ENCODE measurements around the gene AK9. TPM values are rescaled to one million over a fixed set of nuclear protein-coding genes. Genes with fewer than 3 reads are reported as not detected.

Gene AK9
- total and polyA plus RNA-seq, 10 of the 15 experiments (the other 5 are each of a cell fraction or from before 2014, with no cell fraction given) = 2.1 to 7.4 (median 4.2) TPM

GRCh38 chr6:109456710-109457561 lies 234.1 kb downstream of the AK9 start:
- H3K9ac ChIP-seq (ENCODE audit: control insufficient read depth, insufficient read depth, low read length) = peak overlapping the region; percentile 79
- TF ChIP-seq JUNB (IDR thresholded peaks at IDR 0.05) (peak; percentile 9; the same call in 1 of the 2 replicates), NFXL1 (IDR thresholded peaks at IDR 0.05; ENCODE audit: borderline replicate concordance) (no peak), ZNF592 (IDR thresholded peaks at IDR 0.05) (no peak), NKRF (conservative IDR thresholded peaks at IDR 0.05) (no peak), SMAD1 (IDR thresholded peaks at IDR 0.05; ENCODE audit: low read depth, partially characterized antibody) (no peak), RAD21 (IDR thresholded peaks at IDR 0.05; ENCODE audit: insufficient read depth, low read depth, low read length) (no peak), POLR2A (IDR thresholded peaks at IDR 0.05; ENCODE audit: low read depth, low read length) (no peak), ZNF687 (IDR thresholded peaks at IDR 0.05) (no peak), CEBPB (IDR thresholded peaks at IDR 0.05; ENCODE audit: borderline replicate concordance in 1 of 2, low read depth in 2 of 2, low read length in 2 of 2) (no peak)

More at GRCh38 chr6:109456710-109457561, 234.1 kb downstream of the AK9 start:
- WGBS (ENCODE audit: insufficient coverage, insufficient replicate concordance, low lambda C conversion rate, missing lambda C conversion rate) = 2% methylated on average over 16 of the region's 16 CpGs
- ChIA-PET CTCF (interaction anchor here (0.6 to 3.2 kb wide), 9 partner anchors 8 to 84 kb away, joined by 3 to 19 read pairs (median 5); partner anchors contain the start of genes CD164, PPIL6, SMPD2 and ZBTB24), POLR2A (interaction anchor here (0.5 to 13.1 kb wide), 9 partner anchors 8 to 1219 kb away, joined by 3 to 132 read pairs (median 4); partner anchors contain the start of genes AK9, CD164, FIG4 and PPIL6), RAD21 (ENCODE audit: unreplicated experiment) (interaction anchor here (0.5 to 10.1 kb wide), 6 partner anchors 16 to 583 kb away, joined by 4 to 97 read pairs (median 6); partner anchors contain the start of genes CD164, PPIL6, SMPD2 and ZBTB24), SMC1A (ENCODE audit: uncharacterized antibody, unreplicated experiment) (interaction anchor here (0.6 to 10.1 kb wide), 10 partner anchors 9 to 1534 kb away, joined by 3 to 148 read pairs (median 6); partner anchors contain the start of genes CD164 and ZBTB24)
- TSS peak; percentile 83 for BruUV-seq (replicated peaks)
- FAIRE-seq (no peak), DNase-seq (ENCODE audit: low read depth, low spot score) (no peak), ATAC-seq (no peak)
- Histone ChIP-seq H3K9me3 (replicated peaks; ENCODE audit: control insufficient read depth, insufficient read depth, low read length) (no peaks in the 10 kb centered on the region; the same call in 1 of the 3 replicates), H3K79me2 (ENCODE audit: control insufficient read depth, insufficient read depth, low read length) (peaks cover 51% of the 10 kb centered on the region), H3K27me3 (replicated peaks in 1 of 2; ENCODE audit: control insufficient read depth in 2 of 2, insufficient read depth in 2 of 2, low read length in 1 of 2) (no peaks in the 10 kb centered on the region), H3K4me1 (ENCODE audit: control insufficient read depth, insufficient read depth, low read length) (peaks cover 54% of the 10 kb centered on the region), H4K20me1 (ENCODE audit: control insufficient read depth, insufficient read depth) (no peaks in the 10 kb centered on the region), H2AFZ (ENCODE audit: control insufficient read depth, low read depth, low read length) (peak overlapping the region; percentile 28), H3K4me3 (peak overlapping the region; percentile 79), H3K27ac (ENCODE audit: control insufficient read depth, insufficient read depth) (peak overlapping the region; percentile 75), H3K4me2 (ENCODE audit: control insufficient read depth, insufficient read depth) (peak overlapping the region; percentile 69), H3K36me3 (ENCODE audit: control insufficient read depth in 2 of 2, insufficient read depth in 2 of 2, low read length in 1 of 2) (peaks cover 0 to 11% of the 10 kb centered on the region in 2 experiments)
- in situ Hi-C loops (cut with MboI) (no loop called here), intact Hi-C loops (cut with micrococcal nuclease; ENCODE audit: unreplicated experiment) (loop anchor here (5.0 kb wide), 2 partner anchors 75 to 360 kb away; partner anchors contain the start of genes CD164 and CEP57L1)

All from GM12878 (cell line).